BE2C (cell line): ENCODE measurements around the gene SYT13.
A peak's percentile ranks its signal among the peaks of the same experiment; 100 is the strongest.

Experiments
- DNase-seq: peaks from one replicate; pipeline ENCODE4 v3.0.0-alpha.2; 2020
- H3K27me3 ChIP-seq: fragments of 250-450 bp; sonication (Bioruptor Pico); 2 replicates; pipeline ENCODE4 v1.5.1; 2020; ENCODE audit warnings: mild to moderate bottlenecking
- H3K36me3 ChIP-seq: fragments of 250-450 bp; sonication (Bioruptor Pico); 2 replicates; pipeline ENCODE4 v1.5.1; 2020; ENCODE audit warnings: mild to moderate bottlenecking
- H3K4me1 ChIP-seq: fragments of 250-450 bp; sonication (Bioruptor Pico); 2 replicates; pipeline ENCODE4 v1.5.1; 2020
- H3K4me3 ChIP-seq: 2 replicates; pipeline ENCODE4 v1.5.1; 2011; ENCODE audit warnings: low read depth, low read length
- H3K9me3 ChIP-seq: fragments of 250-450 bp; sonication (Bioruptor Pico); 2 replicates; pipeline ENCODE4 v1.5.1; 2020
- TF ChIP-seq, protein P1 (sequence below): IDR thresholded peaks from 2 replicates; pipeline ENCODE4 v1.5.1; 2012; ENCODE audit warnings: mild to moderate bottlenecking, low read depth, low read length

SYT13 gene

DNA sequence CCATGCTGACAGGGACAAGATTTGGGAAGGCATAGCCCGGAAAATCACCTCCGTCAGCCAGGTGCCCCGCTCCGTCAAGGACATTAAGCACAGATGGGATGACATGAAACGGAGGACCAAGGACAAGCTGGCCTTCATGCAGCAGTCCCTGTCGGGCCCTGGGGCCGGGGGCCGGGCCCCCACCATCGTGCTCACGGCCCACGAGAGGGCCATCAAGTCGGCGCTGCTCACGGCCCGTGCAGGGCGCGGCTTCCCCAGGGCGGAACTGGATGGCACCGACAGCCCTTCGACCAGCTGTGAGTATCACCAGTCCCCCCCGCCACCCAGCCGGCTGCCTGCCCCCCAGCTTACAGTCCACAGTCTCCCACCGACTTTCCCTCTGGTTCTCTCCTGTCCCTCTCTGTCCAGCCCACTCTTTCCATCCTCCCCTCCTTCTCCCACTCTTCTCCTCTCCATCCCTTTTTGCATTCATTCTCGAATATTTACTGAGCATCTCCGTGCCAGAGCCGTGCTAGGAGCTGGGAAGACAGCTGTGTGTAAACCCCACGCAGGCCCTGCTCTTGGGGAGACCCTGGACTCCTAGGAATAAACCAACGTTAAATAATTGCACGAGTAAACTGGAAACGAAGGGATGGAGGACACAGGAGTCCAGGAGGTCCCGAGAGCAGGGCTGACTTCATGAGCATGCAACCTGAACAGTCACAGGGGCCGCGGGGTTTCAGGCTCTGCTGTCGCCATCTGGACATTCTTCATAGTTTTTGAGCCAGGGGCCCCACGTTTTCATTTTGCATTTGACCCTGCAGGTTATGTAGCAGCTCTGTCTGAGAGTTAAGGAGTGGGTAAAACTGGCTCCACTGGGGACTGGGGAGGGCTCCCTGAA lies 76.9 kb downstream of the SYT13 start:
- H3K27me3 ChIP-seq, result no peaks in the 10 kb centered on the region
- no peak for DNase-seq
- H3K4me1 ChIP-seq, result no peaks in the 10 kb centered on the region
- no peaks in the 10 kb centered on the region for H3K36me3 ChIP-seq
- no peaks in the 10 kb centered on the region for H3K9me3 ChIP-seq
- H3K4me3 ChIP-seq, result no peak overlapping the region
- TF ChIP-seq, protein P1, sequence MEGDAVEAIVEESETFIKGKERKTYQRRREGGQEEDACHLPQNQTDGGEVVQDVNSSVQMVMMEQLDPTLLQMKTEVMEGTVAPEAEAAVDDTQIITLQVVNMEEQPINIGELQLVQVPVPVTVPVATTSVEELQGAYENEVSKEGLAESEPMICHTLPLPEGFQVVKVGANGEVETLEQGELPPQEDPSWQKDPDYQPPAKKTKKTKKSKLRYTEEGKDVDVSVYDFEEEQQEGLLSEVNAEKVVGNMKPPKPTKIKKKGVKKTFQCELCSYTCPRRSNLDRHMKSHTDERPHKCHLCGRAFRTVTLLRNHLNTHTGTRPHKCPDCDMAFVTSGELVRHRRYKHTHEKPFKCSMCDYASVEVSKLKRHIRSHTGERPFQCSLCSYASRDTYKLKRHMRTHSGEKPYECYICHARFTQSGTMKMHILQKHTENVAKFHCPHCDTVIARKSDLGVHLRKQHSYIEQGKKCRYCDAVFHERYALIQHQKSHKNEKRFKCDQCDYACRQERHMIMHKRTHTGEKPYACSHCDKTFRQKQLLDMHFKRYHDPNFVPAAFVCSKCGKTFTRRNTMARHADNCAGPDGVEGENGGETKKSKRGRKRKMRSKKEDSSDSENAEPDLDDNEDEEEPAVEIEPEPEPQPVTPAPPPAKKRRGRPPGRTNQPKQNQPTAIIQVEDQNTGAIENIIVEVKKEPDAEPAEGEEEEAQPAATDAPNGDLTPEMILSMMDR, result no peak

DNA sequence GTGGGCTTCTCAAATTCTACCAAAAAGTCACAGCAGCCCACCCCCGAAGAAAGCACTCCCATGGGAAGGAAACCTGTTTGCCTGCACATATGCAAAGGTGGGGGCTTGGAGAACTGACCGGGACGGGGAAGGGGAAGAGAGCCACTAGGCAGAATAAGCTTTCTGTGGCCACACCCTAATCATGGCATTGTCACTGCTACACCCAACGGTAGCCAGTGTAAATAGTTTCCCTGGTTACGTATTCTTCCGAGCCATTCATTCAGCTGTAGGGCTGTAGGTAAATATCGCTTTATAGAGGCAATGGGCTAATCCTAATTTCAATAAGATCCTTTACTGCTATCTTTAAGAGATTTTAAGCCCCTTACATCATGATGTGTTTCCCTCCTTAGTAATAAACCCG lies 78.0 kb downstream of the SYT13 start:
- DNase-seq, result no peak
- H3K27me3 ChIP-seq, result no peaks in the 10 kb centered on the region
- TF ChIP-seq, protein P1, result no peak
- no peaks in the 10 kb centered on the region for H3K4me1 ChIP-seq
- no peaks in the 10 kb centered on the region for H3K9me3 ChIP-seq
- no peaks in the 10 kb centered on the region for H3K36me3 ChIP-seq
- H3K4me3 ChIP-seq, result no peak overlapping the region

DNA sequence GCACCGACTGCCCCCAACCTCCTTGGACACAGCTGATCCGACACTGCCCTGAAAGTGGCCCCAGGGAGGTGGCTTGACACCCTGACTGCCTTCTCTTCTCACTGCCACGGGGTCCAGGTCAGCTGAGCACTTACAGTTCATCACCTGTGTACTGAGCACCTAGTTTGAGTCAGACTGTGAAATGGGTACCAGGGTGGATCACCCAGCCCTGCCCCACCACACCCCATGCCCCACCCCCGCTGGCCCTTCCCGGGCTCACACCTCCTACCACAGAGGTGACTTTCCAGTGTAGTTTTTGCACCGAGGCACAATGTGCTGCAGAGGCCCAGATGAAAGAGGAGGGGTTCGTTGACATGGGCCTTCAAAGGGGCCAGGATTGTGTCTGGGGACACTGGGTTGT lies 80.2 kb downstream of the SYT13 start:
- Histone ChIP-seq H3K27me3 (no peaks in the 10 kb centered on the region), H3K4me3 (no peak overlapping the region), H3K4me1 (no peaks in the 10 kb centered on the region), H3K36me3 (no peaks in the 10 kb centered on the region), H3K9me3 (no peaks in the 10 kb centered on the region)
- TF ChIP-seq, protein P1, result no peak
- DNase-seq, result no peak

DNA sequence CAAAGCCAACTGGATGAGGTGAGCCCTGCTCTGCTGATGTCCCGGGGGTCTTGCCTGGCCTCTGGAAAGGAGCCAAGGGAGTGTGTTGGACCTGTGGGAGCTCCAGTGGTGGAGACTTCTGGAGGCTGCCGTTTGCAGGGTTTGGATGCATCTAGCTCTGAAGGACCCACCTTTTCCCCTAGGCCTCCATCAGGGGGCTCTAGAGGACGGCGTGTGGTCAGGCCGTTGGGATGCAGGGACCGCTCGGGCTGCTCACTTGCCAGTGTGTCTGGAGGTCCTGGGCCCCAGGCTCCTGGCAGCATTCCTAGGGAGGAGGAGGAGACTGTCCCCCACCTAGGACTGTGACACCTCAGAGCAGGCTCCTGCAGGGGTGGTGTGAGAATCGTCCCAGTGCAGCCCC lies 81.4 kb downstream of the SYT13 start:
- Histone ChIP-seq H3K4me3 (no peak overlapping the region), H3K9me3 (no peaks in the 10 kb centered on the region), H3K36me3 (no peaks in the 10 kb centered on the region), H3K4me1 (no peaks in the 10 kb centered on the region), H3K27me3 (no peaks in the 10 kb centered on the region)
- TF ChIP-seq, protein P1, result 0 out of 2 replicates have a peak, but pooled peaks have one; percentile 8
- DNase-seq, result no peak

DNA sequence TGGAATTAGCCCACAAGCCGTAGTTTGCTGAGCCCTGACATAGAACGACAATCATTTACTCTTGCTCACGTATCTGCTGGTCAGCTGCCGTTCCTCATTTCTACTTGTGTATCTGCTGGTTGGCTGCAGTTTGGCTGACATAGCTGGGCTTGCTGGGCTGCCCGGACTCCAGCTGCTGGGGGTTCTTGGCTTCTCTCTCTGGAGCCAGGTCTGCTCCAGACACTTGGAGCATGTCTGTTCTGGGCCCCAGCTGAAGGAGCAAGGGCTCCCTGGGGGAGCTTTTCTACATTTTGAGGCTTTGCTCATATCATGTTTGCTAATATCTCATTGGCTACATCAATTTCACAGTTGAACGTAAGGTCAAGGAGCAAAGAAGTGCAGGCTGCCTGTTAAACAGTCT lies 92.4 kb downstream of the SYT13 start:
- DNase-seq, result no peak
- TF ChIP-seq, protein P1, result no peak

More for the DNA sequence above, 92.4 kb downstream of the SYT13 start:
- no peaks in the 10 kb centered on the region for H3K9me3 ChIP-seq
- H3K36me3 ChIP-seq, result no peaks in the 10 kb centered on the region
- H3K27me3 ChIP-seq, result no peaks in the 10 kb centered on the region
- H3K4me1 ChIP-seq, result no peaks in the 10 kb centered on the region
- H3K4me3 ChIP-seq, result no peak overlapping the region
